ENCODE measurements around the gene PTPN4. TPM values are rescaled to one million over a fixed set of nuclear protein-coding genes. Genes with fewer than 3 reads are reported as not detected.

PTPN4 gene
- total RNA-seq, 5 donors from 2014 or later (not counting 1 experiment from before 2014, with no cell fraction given), result 105 to 134 (median 126) TPM

GRCh38 chr2:120005834-120006521, 246.3 kb downstream of the PTPN4 start:
- H3K9me3 Mint-ChIP-seq, result no peaks in the 10 kb centered on the region
- H3K27ac Mint-ChIP-seq, result no peak overlapping the region
- 82% methylated on average over 7 of the region's 11 CpGs for WGBS (ENCODE audit: insufficient coverage)
- CTCF ChIA-PET, result no interaction called here
- DNase-seq (no peak), ATAC-seq (replicated peaks in 1 of 4) (no peak)
- no peaks in the 10 kb centered on the region for H3K4me1 ChIP-seq (ENCODE audit: control insufficient read depth in 1 of 2, extremely low read depth in 1 of 2, insufficient read depth in 2 of 2, low read length in 2 of 2)
- no peak overlapping the region for H3K4me3 ChIP-seq (ENCODE audit: control insufficient read depth in 1 of 2, extremely low read depth in 1 of 2, low read length in 1 of 2)
- no peaks in the 10 kb centered on the region for H3K36me3 Mint-ChIP-seq
- no peaks in the 10 kb centered on the region for H3K4me1 Mint-ChIP-seq
- no peaks in the 10 kb centered on the region for H3K9me3 ChIP-seq
- H3K27ac ChIP-seq (ENCODE audit: low read length), result no peak overlapping the region
- POLR2A ChIA-PET, result no interaction called here
- no peaks in the 10 kb centered on the region for H3K27me3 ChIP-seq (replicated peaks in 1 of 2; ENCODE audit: control insufficient read depth in 2 of 2, extremely low read depth in 1 of 2, insufficient read depth in 2 of 2, low read length in 1 of 2)
- H3K36me3 ChIP-seq (ENCODE audit: control insufficient read depth in 2 of 2, extremely low read depth in 1 of 2, insufficient read depth in 1 of 2, low read length in 1 of 2), result no peaks in the 10 kb centered on the region
- no peaks in the 10 kb centered on the region for H3K27me3 Mint-ChIP-seq
- no peak overlapping the region for H3K4me3 Mint-ChIP-seq

- H3K27me3 Mint-ChIP-seq, result no peaks in the 10 kb centered on the region
- 94% methylated on average over 4 of the region's 4 CpGs for WGBS (ENCODE audit: insufficient coverage)
- H3K9me3 Mint-ChIP-seq, result no peaks in the 10 kb centered on the region
- Histone ChIP-seq H3K4me1 (ENCODE audit: control insufficient read depth in 1 of 2, extremely low read depth in 1 of 2, insufficient read depth in 2 of 2, low read length in 2 of 2) (peaks cover 0 to 6% of the 10 kb centered on the region in 2 experiments), H3K4me3 (ENCODE audit: control insufficient read depth in 1 of 2, extremely low read depth in 1 of 2, low read length in 1 of 2) (no peak overlapping the region), H3K27me3 (replicated peaks in 1 of 2; ENCODE audit: control insufficient read depth in 2 of 2, extremely low read depth in 1 of 2, insufficient read depth in 2 of 2, low read length in 1 of 2) (no peaks in the 10 kb centered on the region), H3K9me3 (no peaks in the 10 kb centered on the region), H3K36me3 (ENCODE audit: control insufficient read depth in 2 of 2, extremely low read depth in 1 of 2, insufficient read depth in 1 of 2, low read length in 1 of 2) (no peaks in the 10 kb centered on the region), H3K27ac (ENCODE audit: low read length) (no peak overlapping the region)
- peaks cover 6 to 8% (median 7%) of the 10 kb centered on the region in 3 donors for H3K4me1 Mint-ChIP-seq
- CTCF ChIA-PET, result no interaction called here
- no peak for DNase-seq
- H3K27ac Mint-ChIP-seq, result no peak overlapping the region
- POLR2A ChIA-PET, result no interaction called here
- no peak for ATAC-seq (replicated peaks in 1 of 4)
- H3K4me3 Mint-ChIP-seq, result no peak overlapping the region
- H3K36me3 Mint-ChIP-seq, result no peaks in the 10 kb centered on the region
These were observed 248.1 kb downstream of the PTPN4 start for GRCh38 chr2:120007851-120008250.

GRCh38 chr2:120012363-120012762, 252.6 kb downstream of the PTPN4 start:
- H3K4me3 Mint-ChIP-seq, result peak overlapping the region; percentile 75 to 84 (median 76)
- H3K36me3 ChIP-seq (ENCODE audit: control insufficient read depth in 2 of 2, extremely low read depth in 1 of 2, insufficient read depth in 1 of 2, low read length in 1 of 2), result no peaks in the 10 kb centered on the region
- peaks cover 0 to 2% of the 10 kb centered on the region in 2 experiments for H3K27me3 ChIP-seq (replicated peaks in 1 of 2; ENCODE audit: control insufficient read depth in 2 of 2, extremely low read depth in 1 of 2, insufficient read depth in 2 of 2, low read length in 1 of 2)
- no peaks in the 10 kb centered on the region for H3K27me3 Mint-ChIP-seq
- peak overlapping the region; percentile 47 to 50 for H3K27ac Mint-ChIP-seq
- peaks cover 2 to 10% of the 10 kb centered on the region in 2 experiments for H3K4me1 ChIP-seq (ENCODE audit: control insufficient read depth in 1 of 2, extremely low read depth in 1 of 2, insufficient read depth in 2 of 2, low read length in 2 of 2)
- POLR2A ChIA-PET, result no interaction called here
- no peaks in the 10 kb centered on the region for H3K36me3 Mint-ChIP-seq
- H3K9me3 ChIP-seq, result no peaks in the 10 kb centered on the region
- 54% methylated on average over 7 of the region's 8 CpGs for WGBS (ENCODE audit: insufficient coverage)
- DNase-seq, result peak in 1 of 35 experiments; percentile 9
- peaks cover 18 to 21% (median 19%) of the 10 kb centered on the region in 3 donors for H3K4me1 Mint-ChIP-seq
- CTCF ChIA-PET, result interaction anchor here in 1 of 2 donors (0.5 to 0.7 kb wide), 2 partner anchors 57 to 165 kb away, joined by 3 to 6 read pairs; no protein-coding TSS in a partner anchor
- no peak for ATAC-seq (replicated peaks in 1 of 4)
- H3K27ac ChIP-seq (ENCODE audit: low read length), result peak overlapping the region; percentile 56
- peak overlapping the region; percentile 74 to 80 for H3K4me3 ChIP-seq (ENCODE audit: control insufficient read depth in 1 of 2, extremely low read depth in 1 of 2, low read length in 1 of 2)
- no peaks in the 10 kb centered on the region for H3K9me3 Mint-ChIP-seq

GRCh38 chr2:120012771-120013596, 253.3 kb downstream of the PTPN4 start, which contains the start of gene EPB41L5:
EPB41L5 (plus strand) TSS chr2:120013077; CDS start chr2:120019085, 6,008 bp downstream.
- Mint-ChIP-seq H3K9me3 (no peaks in the 10 kb centered on the region), H3K27ac (peak within 1 kb of the TSS; percentile 47 to 50), H3K36me3 (no peaks in the 10 kb centered on the region), H3K4me3 (peak within 1 kb of the TSS; percentile 76 to 84 (median 81)), H3K4me1 (peaks cover 18 to 21% (median 19%) of the 10 kb centered on the region in 3 donors), H3K27me3 (no peaks in the 10 kb centered on the region)
- Histone ChIP-seq H3K9me3 (no peaks in the 10 kb centered on the region), H3K36me3 (ENCODE audit: control insufficient read depth in 2 of 2, extremely low read depth in 1 of 2, insufficient read depth in 1 of 2, low read length in 1 of 2) (no peaks in the 10 kb centered on the region), H3K4me1 (ENCODE audit: control insufficient read depth in 1 of 2, extremely low read depth in 1 of 2, insufficient read depth in 2 of 2, low read length in 2 of 2) (peaks cover 2 to 10% of the 10 kb centered on the region in 2 experiments), H3K4me3 (ENCODE audit: control insufficient read depth in 1 of 2, extremely low read depth in 1 of 2, low read length in 1 of 2) (peak within 1 kb of the TSS; percentile 74 to 80), H3K27ac (ENCODE audit: low read length) (peak within 1 kb of the TSS; percentile 56), H3K27me3 (replicated peaks in 1 of 2; ENCODE audit: control insufficient read depth in 2 of 2, extremely low read depth in 1 of 2, insufficient read depth in 2 of 2, low read length in 1 of 2) (peaks cover 0 to 2% of the 10 kb centered on the region in 2 experiments)
- peak; percentile 91 to 94 (median 92) for ATAC-seq (replicated peaks in 1 of 4)
- peak; percentile 49 to 83 (median 66) for DNase-seq
- POLR2A ChIA-PET, result interaction anchor here (0.5 to 0.6 kb wide), 3 partner anchors 33 to 237 kb away, joined by 3 to 5 read pairs (median 4); no protein-coding TSS in a partner anchor
- WGBS (ENCODE audit: insufficient coverage), result under 1% methylated on average over 104 of the region's 104 CpGs
- CTCF ChIA-PET, result interaction anchor here in 1 of 2 donors (0.5 to 1.3 kb wide), 5 partner anchors 25 to 239 kb away, joined by 3 to 6 read pairs (median 4); partner anchors contain the start of gene RALB

GRCh38 chr2:120013597-120014223, 254.0 kb downstream of the PTPN4 start:
- WGBS (ENCODE audit: insufficient coverage), result 11% methylated on average over 1 of the region's 17 CpGs
- H3K4me3 ChIP-seq (ENCODE audit: control insufficient read depth in 1 of 2, extremely low read depth in 1 of 2, low read length in 1 of 2), result peak overlapping the region; percentile 74 to 80
- DNase-seq (peak in 2 of 35 experiments; percentile 2 to 10), ATAC-seq (replicated peaks in 1 of 4) (no peak)
- no peaks in the 10 kb centered on the region for H3K36me3 Mint-ChIP-seq
- H3K9me3 Mint-ChIP-seq, result no peaks in the 10 kb centered on the region
- H3K27me3 Mint-ChIP-seq, result no peaks in the 10 kb centered on the region
- ChIA-PET CTCF (interaction anchor here in 1 of 2 donors (0.6 to 1.3 kb wide), 3 partner anchors 26 to 239 kb away, joined by 3 to 5 read pairs (median 4); partner anchors contain the start of gene RALB), POLR2A (no interaction called here)
- H3K27ac ChIP-seq (ENCODE audit: low read length), result no peak overlapping the region
- peaks cover 0 to 2% of the 10 kb centered on the region in 2 experiments for H3K27me3 ChIP-seq (replicated peaks in 1 of 2; ENCODE audit: control insufficient read depth in 2 of 2, extremely low read depth in 1 of 2, insufficient read depth in 2 of 2, low read length in 1 of 2)
- H3K36me3 ChIP-seq (ENCODE audit: control insufficient read depth in 2 of 2, extremely low read depth in 1 of 2, insufficient read depth in 1 of 2, low read length in 1 of 2), result no peaks in the 10 kb centered on the region
- H3K9me3 ChIP-seq, result no peaks in the 10 kb centered on the region
- H3K4me3 Mint-ChIP-seq, result peak overlapping the region; percentile 76 to 84 (median 81)
- H3K4me1 ChIP-seq (ENCODE audit: control insufficient read depth in 1 of 2, extremely low read depth in 1 of 2, insufficient read depth in 2 of 2, low read length in 2 of 2), result peaks cover 2 to 10% of the 10 kb centered on the region in 2 experiments
- peaks cover 18 to 21% (median 19%) of the 10 kb centered on the region in 3 donors for H3K4me1 Mint-ChIP-seq
- H3K27ac Mint-ChIP-seq, result peak overlapping the region in 1 of 2 donors; percentile 22
